Fibroblast of upper back skin (primary cell): ENCODE results near the gene ANKRD40.
A peak's percentile ranks its signal among the peaks of the same experiment; 100 is the strongest.
"Not testable (repeated sequence)": the region's sequence is repeated elsewhere in the genome, so short reads cannot be mapped to it uniquely, and the experiment has no call there.

Source experiments
- DNase-seq: peaks from one replicate; pipeline ENCODE4 v3.0.0-alpha.2; 2013

The ANKRD40 gene

GRCh38 chr17:50710650-50711049, 2.9 kb upstream of the ANKRD40 start:
- no peak for DNase-seq

GRCh38 chr17:50710025-50710424, 2.3 kb upstream of the ANKRD40 start:
- no peak for DNase-seq

DNA sequence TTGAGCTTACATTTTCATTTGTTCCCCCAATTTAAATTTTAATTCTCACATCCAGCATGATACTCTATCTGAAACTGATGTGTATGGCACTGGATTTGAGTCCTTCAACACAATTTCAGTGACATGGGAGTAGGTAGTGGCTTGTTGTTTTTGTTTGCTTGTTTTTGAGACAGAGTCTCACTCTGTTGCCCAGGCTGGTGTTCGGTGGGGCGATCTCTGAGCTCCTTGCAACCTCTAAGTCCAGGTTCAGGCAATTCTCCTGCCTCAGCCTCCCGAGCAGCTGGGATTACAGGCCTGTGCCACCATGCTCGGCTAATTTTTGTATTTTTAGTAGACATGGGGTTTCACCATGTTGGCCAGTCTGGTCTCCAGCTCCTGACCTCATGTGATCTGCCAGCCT, 1.3 kb upstream of the ANKRD40 start:
- DNase-seq: not testable (repeated sequence)

DNA sequence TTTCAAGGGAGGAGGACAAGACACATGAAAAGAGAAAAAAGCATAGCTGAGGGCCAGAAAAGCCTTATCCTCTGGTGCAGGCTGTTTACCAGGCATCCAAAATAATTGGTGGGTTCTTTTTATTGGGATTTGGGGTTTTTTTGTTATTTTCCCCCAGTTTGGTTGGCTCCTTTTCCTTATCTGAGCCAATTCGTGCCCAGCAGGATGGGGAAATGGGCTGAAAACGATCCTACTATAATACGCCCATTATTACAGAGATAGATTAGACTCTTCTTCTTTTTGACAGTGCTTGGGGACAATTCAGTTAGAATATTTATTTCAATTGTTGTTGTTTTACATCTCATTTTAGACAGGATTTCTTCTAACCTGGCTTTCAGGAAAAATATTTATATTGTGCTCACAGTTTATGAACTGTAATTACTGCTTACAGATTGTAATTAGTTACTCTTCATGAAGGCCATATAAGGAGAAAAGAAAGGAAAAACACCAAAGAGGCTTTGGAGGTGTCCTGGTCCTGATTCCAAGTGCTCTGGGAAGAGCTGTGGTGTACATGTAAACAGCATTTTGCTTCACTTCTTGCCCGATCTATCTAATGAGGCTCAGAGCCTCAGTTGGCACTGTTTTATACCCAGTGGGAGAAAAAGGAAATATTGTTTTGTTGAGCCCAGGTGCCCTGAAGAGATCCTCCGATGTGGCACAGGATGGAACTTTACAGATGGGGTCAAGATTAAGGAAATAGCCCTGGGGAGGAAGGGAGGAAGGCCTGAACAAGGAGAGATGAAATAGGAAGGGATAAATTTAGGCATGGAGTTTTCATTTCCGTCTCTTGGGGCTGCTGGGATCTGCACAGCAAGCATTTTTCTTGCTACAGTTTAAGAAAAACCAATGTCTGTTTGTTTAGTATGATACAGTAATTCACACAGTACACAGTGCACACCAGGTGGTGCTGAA, 611 bp upstream of the ANKRD40 start:
- no peak for DNase-seq

- no peak for DNase-seq
Measured at GRCh38 chr17:50703162-50703561, 4.6 kb downstream of the ANKRD40 start.

DNA sequence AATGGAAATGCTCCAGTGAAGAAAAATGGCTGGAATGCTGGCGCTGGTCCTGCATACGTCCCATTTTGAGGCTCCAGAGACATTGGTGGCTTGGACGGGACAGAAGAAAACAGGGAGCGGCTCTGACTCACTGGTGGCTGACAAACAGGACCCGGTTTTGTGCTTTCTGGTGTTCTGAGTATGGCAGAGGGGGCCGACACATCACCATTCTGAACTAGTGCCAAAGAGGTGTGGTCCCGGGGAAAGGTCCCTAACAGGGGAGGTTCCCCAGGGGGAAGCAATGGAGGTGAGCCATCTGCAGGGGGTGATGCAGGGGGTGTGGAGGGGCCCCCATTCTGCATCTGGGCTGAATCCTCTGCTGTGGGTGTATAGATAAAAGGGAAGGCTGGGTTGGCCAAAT, 8.3 kb downstream of the ANKRD40 start:
- DNase-seq: no peak

DNA sequence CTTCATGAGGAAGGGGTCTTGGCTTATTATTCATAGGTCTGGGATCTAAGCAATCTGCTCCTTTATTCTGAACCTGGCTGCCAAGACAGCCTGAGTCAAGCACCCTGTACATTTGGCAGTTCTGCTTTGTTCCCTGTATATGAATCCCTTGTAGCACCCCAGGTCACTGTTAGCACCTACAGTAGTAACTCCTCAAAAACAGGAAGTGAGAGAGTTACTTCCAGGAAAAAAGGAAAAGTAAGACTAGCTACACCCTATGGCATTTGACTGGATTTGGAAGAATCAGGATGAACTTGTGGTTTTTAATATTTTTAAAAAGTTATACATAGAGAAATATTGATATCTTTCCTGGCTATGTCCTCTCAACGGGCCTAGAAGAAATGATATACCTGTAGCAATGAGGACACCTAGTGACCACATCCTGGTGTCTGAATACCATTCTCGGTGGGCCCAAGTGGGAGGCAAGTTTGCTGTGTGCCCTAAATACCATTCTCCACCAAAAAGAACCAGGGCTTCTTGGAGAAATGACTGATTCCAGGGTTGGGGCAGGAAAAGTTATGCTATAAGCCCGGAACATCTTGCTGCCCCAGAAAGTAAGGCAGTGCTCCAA, 9.9 kb downstream of the ANKRD40 start:
- no peak for DNase-seq

DNA sequence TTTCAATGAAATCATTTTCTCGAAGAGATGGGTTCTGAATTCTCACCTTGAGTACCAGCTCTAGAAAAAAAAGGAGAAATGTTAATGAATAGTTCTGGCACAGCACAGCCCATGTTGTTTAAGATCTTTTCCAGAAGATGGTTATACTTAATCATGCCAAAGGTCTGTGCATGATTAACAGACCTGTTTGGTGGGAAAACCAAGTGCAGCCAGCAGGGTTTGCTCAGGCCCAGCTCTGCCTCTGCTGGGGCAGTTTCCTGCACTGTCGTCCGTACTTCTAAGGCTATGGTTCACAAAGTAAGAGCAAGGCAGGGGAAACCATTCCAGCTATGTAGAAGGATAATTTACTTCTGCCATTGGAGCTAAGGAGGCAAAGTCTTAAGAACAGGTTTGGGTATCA, 10.7 kb downstream of the ANKRD40 start:
- DNase-seq: no peak

GRCh38 chr17:50696365-50696879, 11.3 kb downstream of the ANKRD40 start:
- DNase-seq: no peak

DNA sequence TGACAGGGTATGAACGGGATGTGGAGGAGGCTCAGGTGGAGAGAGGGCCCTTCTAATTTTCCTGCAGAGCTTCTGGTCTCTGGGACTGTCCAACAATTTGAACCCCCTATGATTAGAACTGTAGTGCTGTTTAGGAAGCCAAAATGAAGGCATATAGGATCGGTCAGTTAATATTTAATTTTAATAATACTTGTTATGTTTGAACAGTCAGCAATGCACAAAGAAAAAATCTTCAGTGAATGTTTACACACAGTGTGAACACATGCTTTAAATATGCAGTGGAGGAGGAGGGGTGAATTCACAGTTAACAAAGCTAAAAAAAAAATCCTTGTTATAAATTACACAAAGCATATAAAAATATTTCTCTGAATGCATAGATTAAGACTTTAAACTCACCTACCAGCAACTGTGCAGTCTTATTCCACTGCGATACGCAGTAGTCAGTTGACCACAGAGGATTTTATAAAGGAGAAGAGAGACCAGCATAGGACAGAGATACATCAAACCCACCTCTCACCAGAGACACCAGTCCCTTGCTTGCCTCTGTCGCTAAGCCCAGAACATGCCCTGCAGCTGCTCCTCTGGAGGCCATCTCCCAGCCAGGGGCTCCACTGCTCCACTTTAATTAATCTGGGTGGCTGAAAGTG, 14.6 kb downstream of the ANKRD40 start:
- DNase-seq: no peak

DNA sequence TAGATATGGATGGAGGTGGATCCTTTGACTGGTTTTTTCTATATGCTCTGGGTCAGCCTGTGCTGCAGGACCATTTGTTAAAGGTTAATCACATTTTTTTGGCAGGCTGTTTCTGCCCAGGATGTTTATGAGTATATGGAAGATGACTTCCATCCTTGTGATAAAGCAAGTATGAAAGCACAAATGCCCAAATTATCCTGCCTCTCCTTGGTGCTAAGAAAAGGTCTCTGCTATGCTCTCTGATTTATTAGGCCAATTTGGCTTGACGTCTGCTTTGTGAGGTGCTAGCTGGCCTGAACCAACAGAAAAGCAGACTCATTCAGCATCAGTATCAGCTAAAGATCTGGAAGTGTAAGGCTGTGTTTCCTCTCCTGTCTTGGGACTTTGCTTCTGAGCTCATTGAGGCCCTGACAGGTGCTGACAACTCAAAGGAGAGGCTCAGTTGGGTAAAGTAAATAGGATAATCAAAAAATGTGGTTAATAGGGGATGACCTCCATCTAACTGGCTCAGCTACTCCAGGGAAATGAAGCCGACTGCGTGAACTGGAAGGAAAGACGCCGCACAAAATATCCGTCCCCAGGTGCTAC, 15.2 kb downstream of the ANKRD40 start:
- no peak for DNase-seq

DNA sequence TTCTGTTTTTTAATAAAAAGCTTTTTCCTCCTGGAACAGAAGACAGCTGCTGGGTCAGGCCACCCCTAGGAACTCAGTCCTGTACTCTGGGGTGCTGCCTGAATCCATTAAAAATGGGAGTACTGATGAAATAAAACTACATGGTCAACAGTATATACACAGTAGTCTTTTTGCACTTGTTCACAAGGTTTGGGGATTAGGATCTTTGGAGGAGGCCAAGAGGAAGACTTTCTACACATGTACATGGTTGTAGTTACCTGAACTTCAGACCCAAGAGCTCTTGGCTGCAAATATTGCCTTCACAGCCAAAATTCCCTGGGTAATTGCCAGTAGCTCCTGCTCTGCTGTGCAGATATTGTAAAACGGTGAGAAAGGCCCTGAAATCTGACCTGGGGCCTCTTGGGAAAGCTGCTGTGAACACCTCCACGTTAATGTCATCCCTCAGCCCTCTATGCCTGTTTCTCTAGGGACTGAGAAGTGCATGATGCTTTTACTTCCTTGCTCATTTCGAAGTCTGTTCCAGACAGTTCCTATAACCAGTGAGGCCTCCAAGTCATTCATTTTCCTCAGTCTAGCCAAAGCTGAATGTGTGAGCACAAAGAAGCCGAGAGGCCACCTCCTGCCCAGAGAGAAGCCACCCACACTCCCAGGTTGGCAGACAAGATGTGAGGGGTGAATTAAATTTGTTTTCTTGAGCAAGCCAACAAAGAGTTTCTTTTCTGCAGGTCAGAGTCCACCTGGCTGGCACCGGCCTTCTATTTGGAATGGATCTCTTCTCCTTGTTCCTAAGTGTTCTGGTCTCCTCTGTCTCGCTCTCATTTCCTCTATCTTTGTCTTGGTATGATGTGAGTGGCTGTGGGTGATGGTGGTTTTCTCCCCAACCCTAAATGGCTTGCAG, 15.9 kb downstream of the ANKRD40 start:
- peak; percentile 63 for DNase-seq

- no peak for DNase-seq
Measured at GRCh38 chr17:50690887-50691549, 16.7 kb downstream of the ANKRD40 start.

GRCh38 chr17:50689956-50690886, 17.5 kb downstream of the ANKRD40 start:
- peak; percentile 24 for DNase-seq

- DNase-seq: peak; percentile 35
Measured at GRCh38 chr17:50689251-50689650, 18.5 kb downstream of the ANKRD40 start.

- DNase-seq: no peak
Measured at GRCh38 chr17:50688245-50688644, 19.5 kb downstream of the ANKRD40 start.

- DNase-seq: peak; percentile 47
Measured at GRCh38 chr17:50687200-50688066, 20.3 kb downstream of the ANKRD40 start.

DNA sequence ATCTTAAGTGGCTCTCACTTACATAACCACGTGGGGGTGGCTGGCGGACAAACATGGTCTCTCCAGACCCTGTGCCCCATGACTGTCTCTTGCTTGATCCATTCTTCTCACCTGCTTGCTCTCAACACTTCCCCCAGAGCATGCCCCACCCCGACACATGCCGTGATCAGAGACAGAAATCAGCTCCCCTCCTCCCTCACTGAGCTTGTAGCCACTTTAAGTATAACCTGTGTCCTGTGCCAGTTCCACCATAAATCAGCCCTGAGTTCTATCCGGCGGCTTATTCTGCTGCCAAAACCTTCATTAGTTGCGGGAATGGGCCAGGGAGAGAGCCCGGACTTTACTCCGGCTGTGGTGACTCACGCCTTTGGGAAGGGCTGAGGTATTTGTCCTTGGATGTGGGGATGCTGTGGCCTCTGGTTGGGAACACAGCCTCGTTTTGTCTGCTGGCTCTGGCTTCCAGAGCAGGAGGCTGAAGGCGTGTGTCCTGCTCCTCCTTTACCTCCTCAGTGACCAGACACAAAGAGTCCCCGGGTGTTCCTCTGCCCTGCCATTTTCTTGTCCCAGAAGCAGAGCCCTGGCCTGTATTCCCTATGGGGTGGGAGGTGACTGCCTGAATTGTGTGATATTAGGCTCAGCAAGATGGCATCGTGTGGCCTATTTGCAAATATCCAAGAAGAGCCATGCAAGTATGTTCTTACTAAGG, 21.1 kb downstream of the ANKRD40 start:
- DNase-seq: peak; percentile 90
